Nephron progenitor cell (in vitro differentiated cells): ENCODE measurements around the gene PTPN1.

Experiments used
- DNase-seq: peaks from one replicate; pipeline ENCODE4 v3.0.0; 2021
- H3K27ac Mint-ChIP-seq: 2 replicates; pipeline ENCODE4 v1.8.0; 2021; ENCODE audit warnings: mild to moderate bottlenecking, moderate library complexity, mixed read lengths
- H3K27me3 Mint-ChIP-seq: 2 replicates; pipeline ENCODE4 v1.8.0; 2021; ENCODE audit warnings: mild to moderate bottlenecking, low read depth, mixed read lengths; ENCODE audit not compliant: poor library complexity
- H3K36me3 Mint-ChIP-seq: 2 replicates; pipeline ENCODE4 v1.8.0; 2021; ENCODE audit warnings: low read depth, mixed read lengths
- H3K4me1 Mint-ChIP-seq: 2 replicates; pipeline ENCODE4 v1.8.0; 2021; ENCODE audit warnings: mixed read lengths
- H3K4me3 Mint-ChIP-seq: 2 replicates; pipeline ENCODE4 v1.8.0; 2021; ENCODE audit warnings: mild to moderate bottlenecking, moderate library complexity, mixed read lengths
- H3K9me3 Mint-ChIP-seq: 2 replicates; pipeline ENCODE4 v1.8.0; 2021; ENCODE audit warnings: mild to moderate bottlenecking, moderate library complexity, mixed read lengths
- TF ChIP-seq, protein P1 (sequence below): fragments of 200-600 bp; sonication (generic); IDR thresholded peaks from 2 replicates; pipeline ENCODE4 v1.5.0; 2021; ENCODE audit warnings: antibody characterized with exemption

Gene PTPN1

DNA sequence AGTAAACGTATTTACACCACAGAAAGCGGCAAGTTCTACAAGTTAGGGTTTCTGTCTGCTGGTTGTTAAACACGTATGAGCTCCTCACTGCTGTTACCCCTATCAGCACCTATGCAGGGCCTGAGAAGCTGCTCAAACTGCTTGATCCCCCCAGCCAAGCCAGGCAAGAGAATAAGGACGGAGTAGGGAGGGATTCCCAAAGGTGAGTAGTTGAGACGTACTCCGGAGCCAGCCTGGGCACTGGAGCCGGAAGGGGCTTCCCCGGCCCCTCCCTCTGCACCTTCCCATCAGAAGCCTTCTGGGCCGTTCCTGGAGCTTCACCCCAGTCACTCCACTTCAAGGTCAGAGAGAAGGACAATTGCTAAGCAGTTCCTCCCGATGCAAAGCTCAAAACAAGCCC is 123.2 kb downstream of the PTPN1 start:
- H3K36me3 Mint-ChIP-seq = no peaks in the 10 kb centered on the region
- DNase-seq = no peak
- H3K27ac Mint-ChIP-seq = peak overlapping the region; percentile 61
- TF ChIP-seq, protein P1, sequence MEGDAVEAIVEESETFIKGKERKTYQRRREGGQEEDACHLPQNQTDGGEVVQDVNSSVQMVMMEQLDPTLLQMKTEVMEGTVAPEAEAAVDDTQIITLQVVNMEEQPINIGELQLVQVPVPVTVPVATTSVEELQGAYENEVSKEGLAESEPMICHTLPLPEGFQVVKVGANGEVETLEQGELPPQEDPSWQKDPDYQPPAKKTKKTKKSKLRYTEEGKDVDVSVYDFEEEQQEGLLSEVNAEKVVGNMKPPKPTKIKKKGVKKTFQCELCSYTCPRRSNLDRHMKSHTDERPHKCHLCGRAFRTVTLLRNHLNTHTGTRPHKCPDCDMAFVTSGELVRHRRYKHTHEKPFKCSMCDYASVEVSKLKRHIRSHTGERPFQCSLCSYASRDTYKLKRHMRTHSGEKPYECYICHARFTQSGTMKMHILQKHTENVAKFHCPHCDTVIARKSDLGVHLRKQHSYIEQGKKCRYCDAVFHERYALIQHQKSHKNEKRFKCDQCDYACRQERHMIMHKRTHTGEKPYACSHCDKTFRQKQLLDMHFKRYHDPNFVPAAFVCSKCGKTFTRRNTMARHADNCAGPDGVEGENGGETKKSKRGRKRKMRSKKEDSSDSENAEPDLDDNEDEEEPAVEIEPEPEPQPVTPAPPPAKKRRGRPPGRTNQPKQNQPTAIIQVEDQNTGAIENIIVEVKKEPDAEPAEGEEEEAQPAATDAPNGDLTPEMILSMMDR = no peak
- no peak overlapping the region for H3K4me3 Mint-ChIP-seq
- H3K9me3 Mint-ChIP-seq = no peaks in the 10 kb centered on the region
- peaks cover 69% of the 10 kb centered on the region for H3K4me1 Mint-ChIP-seq
- peaks cover 3% of the 10 kb centered on the region for H3K27me3 Mint-ChIP-seq

DNA sequence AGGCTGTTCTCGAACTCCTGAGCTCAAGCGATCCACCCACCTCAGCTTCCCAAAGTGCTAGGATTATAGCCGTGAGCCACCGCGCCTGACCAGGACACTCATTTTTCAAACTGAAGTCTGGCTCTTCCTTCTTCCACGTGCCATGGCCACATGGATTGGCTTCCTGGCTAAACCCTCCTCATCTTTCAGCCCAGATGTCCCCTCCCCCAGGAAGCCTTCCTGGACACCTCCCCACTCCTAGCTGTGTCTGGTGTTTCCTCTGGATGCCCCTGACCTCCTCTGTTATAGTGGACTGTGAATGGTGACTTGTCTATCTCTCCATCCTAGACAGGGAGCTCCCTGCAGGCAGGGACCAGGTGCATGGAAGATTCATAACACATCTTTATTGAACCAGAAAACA is 124.0 kb downstream of the PTPN1 start:
- Mint-ChIP-seq H3K27me3 (no peaks in the 10 kb centered on the region), H3K27ac (peak overlapping the region; percentile 75), H3K4me3 (no peak overlapping the region), H3K36me3 (no peaks in the 10 kb centered on the region), H3K9me3 (no peaks in the 10 kb centered on the region), H3K4me1 (peaks cover 65% of the 10 kb centered on the region)
- DNase-seq = no peak
- TF ChIP-seq, protein P1 = no peak
